BLaER1 treated with 17β-estradiol and CSF1 and Interleukin-3, amounts not matched to agents 10 nM and 100 nM (cell line): ENCODE measurements around the gene TTYH2.

Source experiments
- H3K27ac ChIP-seq, 11 experiments: shearing (Covaris generic); formaldehyde crosslinking; 2 replicates each; pipeline ENCODE4 v1.8.1; 2022
- H3K27me3 ChIP-seq, 11 experiments: shearing (Covaris generic); formaldehyde crosslinking; 2 replicates each; pipeline ENCODE4 v1.8.1; 2022
- H3K36me3 ChIP-seq, 11 experiments: shearing (Covaris generic); formaldehyde crosslinking; 2 replicates each; pipeline ENCODE4 v1.8.1; 2022
- H3K4me1 ChIP-seq, 10 experiments: shearing (Covaris generic); formaldehyde crosslinking; 2 replicates each; pipeline ENCODE4 v1.8.1; 2022
- H3K4me2 ChIP-seq, 11 experiments: shearing (Covaris generic); formaldehyde crosslinking; 2 replicates each; pipeline ENCODE4 v1.8.1; 2022
- H3K4me3 ChIP-seq, 10 experiments: shearing (Covaris generic); formaldehyde crosslinking; 2 replicates each; pipeline ENCODE4 v1.8.1; 2022
- H3K9ac ChIP-seq, 11 experiments: shearing (Covaris generic); formaldehyde crosslinking; 2 replicates each; pipeline ENCODE4 v1.8.1; 2022
- H3K9me3 ChIP-seq, 11 experiments: shearing (Covaris generic); formaldehyde crosslinking; replicated peaks in 1 of 11; 2 replicates each; pipeline ENCODE4 v1.8.1; 2022
- H4K20me1 ChIP-seq, 11 experiments: shearing (Covaris generic); formaldehyde crosslinking; 2 replicates each; pipeline ENCODE4 v1.8.1; 2022
- Cebpa-rat ChIP-seq, 11 experiments: shearing (Covaris generic); IDR thresholded peaks; 2 replicates each; pipeline ENCODE4 v1.8.1; 2022

Gene TTYH2

GRCh38 chr17:74200112-74200511 is 13.3 kb upstream of the TTYH2 start:
- Histone ChIP-seq H3K9ac (no peak overlapping the region), H3K27me3 (peaks cover 0 to 15% (median 0%) of the 10 kb centered on the region in 11 experiments; a peak in 3 of 22 replicates), H3K27ac (no peak overlapping the region), H3K4me3 (no peak overlapping the region), H3K4me1 (peaks cover 7 to 29% (median 24%) of the 10 kb centered on the region in 10 experiments), H4K20me1 (peaks cover 8 to 16% (median 15%) of the 10 kb centered on the region in 11 experiments; a peak in 21 of 22 replicates), H3K4me2 (peak overlapping the region in 1 of 11 experiments; percentile 49; a peak in 1 of 22 replicates), H3K36me3 (peaks cover 11 to 14% (median 12%) of the 10 kb centered on the region in 11 experiments), H3K9me3 (no peaks in the 10 kb centered on the region)
- no peak for TF ChIP-seq Cebpa-rat (IDR thresholded peaks at IDR 0.05)

- H3K9ac ChIP-seq, result peak overlapping the region in 1 of 11 experiments; percentile 11; a peak in 2 of 22 replicates
- no peak for TF ChIP-seq Cebpa-rat (IDR thresholded peaks at IDR 0.05)
These were observed 12.1 kb upstream of the TTYH2 start for GRCh38 chr17:74201250-74201649.

GRCh38 chr17:74201948-74202347 is 11.4 kb upstream of the TTYH2 start:
- H3K27ac ChIP-seq, result no peak overlapping the region
- H3K9ac ChIP-seq, result no peak overlapping the region
- no peak overlapping the region for H3K4me3 ChIP-seq
- H3K36me3 ChIP-seq, result peaks cover 29 to 32% (median 30%) of the 10 kb centered on the region in 11 experiments
- H3K9me3 ChIP-seq, result no peaks in the 10 kb centered on the region
- peaks cover 0 to 15% (median 0%) of the 10 kb centered on the region in 11 experiments; a peak in 3 of 22 replicates for H3K27me3 ChIP-seq
- peaks cover 26 to 34% (median 33%) of the 10 kb centered on the region in 11 experiments for H4K20me1 ChIP-seq
- no peak overlapping the region for H3K4me2 ChIP-seq
- H3K4me1 ChIP-seq, result peaks cover 26 to 47% (median 42%) of the 10 kb centered on the region in 10 experiments
- TF ChIP-seq Cebpa-rat (IDR thresholded peaks at IDR 0.05), result no peak

More at GRCh38 chr17:74201250-74201649, 12.1 kb upstream of the TTYH2 start:
- peaks cover 0 to 15% (median 0%) of the 10 kb centered on the region in 11 experiments; a peak in 3 of 22 replicates for H3K27me3 ChIP-seq
- H4K20me1 ChIP-seq, result peaks cover 19 to 27% (median 26%) of the 10 kb centered on the region in 11 experiments
- peaks cover 22 to 25% (median 24%) of the 10 kb centered on the region in 11 experiments for H3K36me3 ChIP-seq
- H3K4me1 ChIP-seq, result peaks cover 19 to 40% (median 35%) of the 10 kb centered on the region in 10 experiments
- H3K27ac ChIP-seq, result no peak overlapping the region
- no peaks in the 10 kb centered on the region for H3K9me3 ChIP-seq
- H3K4me2 ChIP-seq, result no peak overlapping the region
- no peak overlapping the region for H3K4me3 ChIP-seq

- Histone ChIP-seq H3K9ac (0 out of 22 replicates have a peak overlapping the region, but pooled peaks of 1 of the 11 experiments have one; percentile 100), H3K4me2 (peak overlapping the region in 10 of 11 experiments; percentile 41 to 70 (median 54); a peak in 19 of 22 replicates), H3K36me3 (peaks cover 39 to 42% (median 40%) of the 10 kb centered on the region in 11 experiments), H3K4me3 (peak overlapping the region in 5 of 10 experiments; percentile 86 to 97 (median 95); a peak in 4 of 20 replicates), H3K9me3 (no peaks in the 10 kb centered on the region), H4K20me1 (peaks cover 36 to 44% (median 43%) of the 10 kb centered on the region in 11 experiments), H3K4me1 (peaks cover 36 to 57% (median 52%) of the 10 kb centered on the region in 10 experiments), H3K27me3 (peaks cover 0 to 15% (median 0%) of the 10 kb centered on the region in 11 experiments; a peak in 3 of 22 replicates), H3K27ac (no peak overlapping the region)
- no peak for TF ChIP-seq Cebpa-rat (IDR thresholded peaks at IDR 0.05)
These were observed 10.4 kb upstream of the TTYH2 start for GRCh38 chr17:74202938-74203337.

GRCh38 chr17:74203439-74204240 is 9.7 kb upstream of the TTYH2 start, which contains the start of gene RPL38:
Gene RPL38 (plus strand): TSS chr17:74203678. CDS start chr17:74203956, 278 bp downstream.
- no peak for TF ChIP-seq Cebpa-rat (IDR thresholded peaks at IDR 0.05)
- H3K27me3 ChIP-seq, result peaks cover 0 to 15% (median 0%) of the 10 kb centered on the region in 11 experiments; a peak in 3 of 22 replicates
- H3K9ac ChIP-seq, result peak within 1 kb of the TSS; percentile 93 to 100 (median 98)

GRCh38 chr17:74204474-74204873 is 8.9 kb upstream of the TTYH2 start:
- Histone ChIP-seq H3K4me2 (peak overlapping the region; percentile 94 to 100 (median 97)), H3K36me3 (peaks cover 54 to 58% (median 56%) of the 10 kb centered on the region in 11 experiments), H3K9ac (peak overlapping the region; percentile 93 to 100 (median 98)), H3K27me3 (peaks cover 0 to 15% (median 0%) of the 10 kb centered on the region in 11 experiments; a peak in 3 of 22 replicates), H3K4me3 (peak overlapping the region; percentile 78 to 99 (median 92)), H3K27ac (peak overlapping the region; percentile 88 to 99 (median 97)), H4K20me1 (peaks cover 52 to 59% (median 58%) of the 10 kb centered on the region in 11 experiments), H3K9me3 (no peaks in the 10 kb centered on the region), H3K4me1 (peaks cover 46 to 61% (median 57%) of the 10 kb centered on the region in 10 experiments)
- no peak for TF ChIP-seq Cebpa-rat (IDR thresholded peaks at IDR 0.05)

More at GRCh38 chr17:74203439-74204240, 9.7 kb upstream of the TTYH2 start, which contains the start of gene RPL38:
- Histone ChIP-seq H3K4me1 (peaks cover 43 to 61% (median 55%) of the 10 kb centered on the region in 10 experiments), H3K9me3 (no peaks in the 10 kb centered on the region), H3K4me3 (peak within 1 kb of the TSS; percentile 78 to 99 (median 92)), H3K36me3 (peaks cover 46 to 49% (median 47%) of the 10 kb centered on the region in 11 experiments), H4K20me1 (peaks cover 43 to 51% (median 50%) of the 10 kb centered on the region in 11 experiments), H3K4me2 (peak within 1 kb of the TSS; percentile 94 to 100 (median 97)), H3K27ac (peak within 1 kb of the TSS; percentile 88 to 99 (median 97))

- no peak for TF ChIP-seq Cebpa-rat (IDR thresholded peaks at IDR 0.05)
- Histone ChIP-seq H3K4me1 (peaks cover 54 to 65% (median 63%) of the 10 kb centered on the region in 10 experiments), H3K9me3 (no peaks in the 10 kb centered on the region), H3K4me2 (peak overlapping the region; percentile 94 to 100 (median 97)), H3K27ac (peak overlapping the region in 10 of 11 experiments; percentile 91 to 99 (median 98); a peak in 18 of 22 replicates), H3K27me3 (peaks cover 0 to 15% (median 0%) of the 10 kb centered on the region in 11 experiments; a peak in 3 of 22 replicates), H3K4me3 (peak overlapping the region; percentile 78 to 99 (median 92); a peak in 19 of 20 replicates), H3K9ac (peak overlapping the region; percentile 93 to 100 (median 98)), H3K36me3 (peaks cover 62 to 66% (median 64%) of the 10 kb centered on the region in 11 experiments), H4K20me1 (peaks cover 60 to 67% (median 66%) of the 10 kb centered on the region in 11 experiments)
These were observed 8.1 kb upstream of the TTYH2 start for GRCh38 chr17:74205274-74205673.

GRCh38 chr17:74206332-74206818 is 7.0 kb upstream of the TTYH2 start:
- peaks cover 71 to 77% (median 74%) of the 10 kb centered on the region in 11 experiments for H3K36me3 ChIP-seq
- no peaks in the 10 kb centered on the region for H3K9me3 ChIP-seq
- peaks cover 0 to 13% (median 0%) of the 10 kb centered on the region in 11 experiments; a peak in 3 of 22 replicates for H3K27me3 ChIP-seq
- TF ChIP-seq Cebpa-rat (IDR thresholded peaks at IDR 0.05), result no peak
- peaks cover 71 to 78% (median 77%) of the 10 kb centered on the region in 11 experiments for H4K20me1 ChIP-seq
- peak overlapping the region; percentile 94 to 100 (median 97) for H3K4me2 ChIP-seq
- peaks cover 65 to 76% (median 74%) of the 10 kb centered on the region in 10 experiments for H3K4me1 ChIP-seq
- peak overlapping the region in 8 of 10 experiments; percentile 78 to 99 (median 92); a peak in 8 of 20 replicates for H3K4me3 ChIP-seq
- peak overlapping the region in 7 of 11 experiments; percentile 93 to 99 (median 97); a peak in 7 of 22 replicates for H3K27ac ChIP-seq
- peak overlapping the region; percentile 93 to 100 (median 98); a peak in 21 of 22 replicates for H3K9ac ChIP-seq
